Calu3 (cell line): Measurements from ENCODE around the gene XRCC4. TPM values are rescaled to one million over a fixed set of nuclear protein-coding genes. Genes with fewer than 3 reads are reported as not detected.

Source experiments
- BruUV-seq: library from RNA; stranded (reverse); fragments of 400-500 nt; replicated peaks from 2 replicates; lab custom pipeline; 2021; lab: Mats Ljungman, UMichigan
- CTCF ChIA-PET: fragments of 300-600 bp; sonication (Branson Sonifier 250); formaldehyde crosslinking; loops from one replicate; lab custom pipeline; 2022; ENCODE audit warnings: antibody characterized with exemption; lab: Charles Lee
- DNase-seq: peaks from one replicate; pipeline ENCODE4 v3.0.0; 2022
- H3K27ac Mint-ChIP-seq: one replicate; pipeline ENCODE4 v1.8.0; 2022; ENCODE audit warnings: mixed read lengths; ENCODE audit not compliant: unreplicated experiment
- H3K27me3 Mint-ChIP-seq: one replicate; pipeline ENCODE4 v1.8.0; 2022; ENCODE audit warnings: mixed read lengths; ENCODE audit not compliant: unreplicated experiment
- H3K36me3 Mint-ChIP-seq: one replicate; pipeline ENCODE4 v1.8.0; 2022; ENCODE audit warnings: mild to moderate bottlenecking, moderate library complexity, mixed read lengths; ENCODE audit not compliant: insufficient read depth, unreplicated experiment
- H3K4me1 Mint-ChIP-seq: one replicate; pipeline ENCODE4 v1.8.0; 2022; ENCODE audit warnings: mild to moderate bottlenecking, low read depth, mixed read lengths; ENCODE audit not compliant: unreplicated experiment
- H3K4me3 Mint-ChIP-seq: one replicate; pipeline ENCODE4 v1.8.0; 2022; ENCODE audit warnings: mild to moderate bottlenecking, low read depth, moderate library complexity, mixed read lengths; ENCODE audit not compliant: unreplicated experiment
- H3K9me3 Mint-ChIP-seq: one replicate; pipeline ENCODE4 v1.8.0; 2022; ENCODE audit warnings: low read depth, mixed read lengths; ENCODE audit not compliant: unreplicated experiment
- CTCF ChIP-seq: fragments of 200-600 bp; IDR thresholded peaks from one replicate; pipeline ENCODE4 v1.8.0; 2022; ENCODE audit warnings: antibody characterized with exemption; ENCODE audit not compliant: unreplicated experiment
- intact Hi-C: fragments of 100-400 bp; cut with micrococcal nuclease; formaldehyde crosslinking; loops from one replicate; pipeline ENCODE4 v1.10.0; 2022; ENCODE audit not compliant: unreplicated experiment
- total RNA-seq: library from RNA; stranded (reverse); gene quantifications from 2 replicates; pipeline ENCODE4 v1.2.3, GENCODE V29; 2022

The XRCC4 gene
- total RNA-seq, 1 experiment from 2014 or later = 25.5 TPM

GRCh38 chr5:83397658-83398057 lies 320.3 kb downstream of the XRCC4 start:
- no peak for TF ChIP-seq CTCF
- Mint-ChIP-seq H3K36me3 (no peaks in the 10 kb centered on the region), H3K27ac (no peak overlapping the region), H3K9me3 (no peaks in the 10 kb centered on the region), H3K27me3 (no peaks in the 10 kb centered on the region), H3K4me3 (no peak overlapping the region), H3K4me1 (no peaks in the 10 kb centered on the region)
- intact Hi-C loops = no loop called here
- CTCF ChIA-PET = interaction anchor here (0.7 kb wide), 1 partner anchor 211 kb away, joined by 3 read pairs; no protein-coding TSS in a partner anchor
- DNase-seq = no peak
- no TSS peak for BruUV-seq

DNA sequence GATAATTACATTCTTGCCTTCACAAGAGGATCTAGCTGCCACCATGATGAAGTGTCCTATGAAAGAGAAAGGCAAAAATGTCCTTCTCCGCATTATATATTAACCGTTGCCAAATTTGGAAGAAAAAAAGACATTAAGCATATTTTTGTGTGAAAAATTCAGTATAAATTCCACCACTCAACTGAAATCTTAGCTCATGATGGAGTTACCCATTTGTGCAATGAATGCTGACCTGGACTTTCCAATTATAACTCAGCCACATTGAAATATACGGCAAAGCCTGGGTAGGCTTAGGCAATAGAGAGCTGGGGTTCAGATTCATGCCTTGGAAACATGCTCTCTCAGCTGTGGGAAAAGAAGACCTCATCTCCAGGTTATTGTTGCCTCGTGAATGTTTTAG lies 322.9 kb downstream of the XRCC4 start:
- Mint-ChIP-seq H3K27ac (no peak overlapping the region), H3K9me3 (no peaks in the 10 kb centered on the region), H3K4me1 (no peaks in the 10 kb centered on the region), H3K36me3 (no peaks in the 10 kb centered on the region), H3K27me3 (no peaks in the 10 kb centered on the region), H3K4me3 (no peak overlapping the region)
- no peak for DNase-seq
- BruUV-seq = no TSS peak
- intact Hi-C loops = no loop called here
- CTCF ChIA-PET = no interaction called here
- TF ChIP-seq CTCF = no peak

DNA sequence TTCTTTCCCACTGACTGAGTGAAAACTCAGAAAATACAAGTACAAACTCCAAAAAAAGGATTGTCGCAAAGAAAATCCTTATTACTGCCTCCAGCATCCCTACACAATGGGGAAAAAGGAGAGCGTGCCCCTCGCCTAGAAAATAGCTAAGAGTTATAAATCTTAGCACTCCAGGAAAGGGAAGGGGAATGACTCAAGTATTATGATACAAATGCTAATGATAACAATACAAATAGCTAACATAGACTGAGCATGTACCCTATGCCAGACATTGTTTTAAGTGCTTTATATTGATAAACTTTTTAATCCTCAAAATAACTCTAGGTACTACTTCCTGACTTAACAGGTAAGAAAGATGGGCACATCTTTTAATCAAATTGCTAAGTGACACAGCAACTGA lies 323.4 kb downstream of the XRCC4 start:
- CTCF ChIA-PET = no interaction called here

GRCh38 chr5:83401122-83401731 lies 323.9 kb downstream of the XRCC4 start:
- Mint-ChIP-seq H3K4me1 (no peaks in the 10 kb centered on the region), H3K27ac (no peak overlapping the region), H3K36me3 (no peaks in the 10 kb centered on the region), H3K27me3 (no peaks in the 10 kb centered on the region), H3K4me3 (no peak overlapping the region), H3K9me3 (no peaks in the 10 kb centered on the region)
- BruUV-seq = no TSS peak
- CTCF ChIA-PET = no interaction called here
- DNase-seq = no peak
- intact Hi-C loops = no loop called here
- no peak for TF ChIP-seq CTCF

More for the DNA sequence above, 323.4 kb downstream of the XRCC4 start:
- Mint-ChIP-seq H3K27me3 (no peaks in the 10 kb centered on the region), H3K9me3 (no peaks in the 10 kb centered on the region), H3K4me1 (no peaks in the 10 kb centered on the region), H3K4me3 (no peak overlapping the region), H3K27ac (no peak overlapping the region), H3K36me3 (no peaks in the 10 kb centered on the region)
- no TSS peak for BruUV-seq
- no peak for TF ChIP-seq CTCF
- DNase-seq = no peak
- intact Hi-C loops = no loop called here
